HG03039 (cell line): ENCODE results near the gene PXDN.
"Not testable (repeated sequence)": the region's sequence is repeated elsewhere in the genome, so short reads cannot be mapped to it uniquely, and the experiment has no call there.

Experiments
- ATAC-seq: cut with Tn5 transposase; IDR thresholded peaks from one replicate; pipeline ENCODE4 v1.9.1; 2021; ENCODE audit warnings: mild to moderate bottlenecking, moderate library complexity; ENCODE audit not compliant: unreplicated experiment

The PXDN gene

DNA sequence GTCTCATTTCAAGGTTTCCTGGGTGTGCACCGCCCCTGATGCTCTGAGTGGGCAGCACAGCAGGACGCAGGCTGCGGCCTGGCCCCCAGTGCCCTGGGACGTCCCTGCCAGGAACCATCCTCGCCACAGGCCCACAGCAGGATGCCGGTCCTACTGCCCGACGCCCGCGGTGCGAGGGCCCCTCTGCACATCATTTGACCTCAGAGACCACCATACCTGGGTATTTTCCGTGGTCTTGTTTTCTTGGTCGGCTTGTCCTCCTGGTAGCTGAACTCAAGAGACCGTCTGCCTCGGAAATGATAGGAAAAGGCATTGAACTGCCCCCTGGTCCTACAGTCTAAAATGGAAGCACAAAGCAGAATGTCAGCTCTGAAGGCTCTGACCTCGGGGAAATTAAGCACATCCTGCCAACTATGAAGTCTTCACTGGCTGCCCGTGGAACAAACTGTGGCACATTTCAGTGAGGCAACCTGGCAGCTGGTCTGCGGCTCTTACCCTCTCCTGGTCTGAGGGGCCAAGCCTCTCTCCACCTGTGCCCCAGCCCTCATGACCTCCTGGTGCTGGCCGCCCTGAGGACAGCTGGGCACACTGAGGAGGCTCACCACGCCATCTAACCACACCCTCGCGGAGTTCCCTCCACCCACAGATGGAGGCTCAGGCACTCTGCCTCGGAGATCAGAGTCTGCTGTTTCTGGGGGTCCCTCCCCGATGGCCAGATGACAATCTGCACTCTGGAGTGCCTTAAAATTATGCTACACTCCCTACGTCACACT lies 105.0 kb downstream of the PXDN start:
- ATAC-seq, result no peak

DNA sequence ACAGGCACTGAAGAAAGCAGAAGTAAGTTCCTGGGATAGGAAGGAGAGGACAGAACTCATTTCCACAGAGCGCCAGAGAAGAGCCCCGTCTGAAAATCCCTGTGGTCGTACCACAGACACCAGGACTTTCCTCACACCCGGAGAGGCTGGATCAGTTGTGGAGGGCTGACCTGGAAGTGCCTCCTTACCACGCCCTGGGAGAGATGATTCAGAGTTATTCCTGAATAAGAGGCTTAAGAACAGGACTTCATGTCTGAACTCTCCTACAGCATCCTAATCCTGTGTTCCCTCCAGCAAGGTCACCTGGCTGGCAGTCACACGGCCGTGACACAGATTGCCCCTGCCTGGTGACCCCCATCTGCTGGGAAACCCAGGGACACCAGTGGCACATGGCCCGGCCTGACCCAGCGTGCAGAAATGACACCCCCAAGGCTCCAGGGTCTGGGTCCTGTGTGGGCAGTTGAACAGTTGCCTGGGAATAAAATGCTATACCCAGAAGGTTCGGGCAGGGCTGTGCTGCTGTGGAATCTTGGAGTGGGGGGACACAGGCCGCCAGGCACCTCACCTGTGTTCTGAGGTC lies 105.9 kb downstream of the PXDN start:
- no peak for ATAC-seq

DNA sequence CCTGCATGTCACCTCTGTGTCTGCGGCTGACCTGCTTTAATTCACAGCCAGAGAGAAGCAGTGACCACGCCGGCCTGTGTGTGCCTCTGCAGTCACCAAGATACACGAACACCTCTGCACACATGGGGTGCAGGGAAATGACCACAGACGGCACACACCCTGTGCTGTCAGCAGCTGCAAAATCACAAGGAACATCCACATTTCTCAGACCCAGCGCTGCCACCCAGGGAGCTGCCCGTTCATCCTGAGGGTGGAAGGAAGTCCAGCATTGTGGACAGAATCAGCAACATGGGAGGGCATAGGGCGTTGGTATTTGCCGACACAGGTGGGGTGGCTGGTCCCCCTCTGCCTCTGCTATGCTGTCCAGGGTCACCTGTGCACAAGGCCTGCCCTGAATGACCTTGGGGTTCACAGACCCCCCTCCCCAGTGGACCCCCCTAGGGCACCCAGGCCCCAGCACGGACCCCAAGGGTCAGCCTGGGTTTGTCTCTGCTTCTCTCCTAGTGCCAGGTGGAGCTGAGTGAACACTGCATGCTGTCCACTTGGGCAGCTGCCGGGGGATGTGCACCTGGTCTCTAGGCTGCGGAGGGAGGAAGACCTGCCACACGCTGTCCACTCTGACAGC lies 107.4 kb downstream of the PXDN start:
- no peak for ATAC-seq

DNA sequence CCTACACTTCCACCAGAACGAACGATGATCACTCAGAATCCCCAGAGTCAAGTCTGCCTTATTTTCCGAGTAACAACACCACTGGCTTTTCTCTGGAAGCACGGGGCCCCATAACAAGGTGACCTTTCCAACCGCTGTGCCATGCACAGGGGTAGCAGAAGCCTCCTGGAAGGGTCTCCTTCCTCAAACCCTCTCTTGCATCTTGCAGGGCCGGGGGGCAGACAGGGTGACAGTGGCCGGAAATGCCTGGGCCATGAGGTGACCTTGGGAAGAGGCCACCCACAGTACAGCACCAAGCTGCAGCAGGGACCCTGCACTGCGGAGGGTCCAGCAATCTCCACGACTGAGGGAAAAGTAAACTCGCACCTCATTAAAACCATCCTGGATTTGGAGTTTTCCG lies 108.5 kb downstream of the PXDN start:
- no peak for ATAC-seq

DNA sequence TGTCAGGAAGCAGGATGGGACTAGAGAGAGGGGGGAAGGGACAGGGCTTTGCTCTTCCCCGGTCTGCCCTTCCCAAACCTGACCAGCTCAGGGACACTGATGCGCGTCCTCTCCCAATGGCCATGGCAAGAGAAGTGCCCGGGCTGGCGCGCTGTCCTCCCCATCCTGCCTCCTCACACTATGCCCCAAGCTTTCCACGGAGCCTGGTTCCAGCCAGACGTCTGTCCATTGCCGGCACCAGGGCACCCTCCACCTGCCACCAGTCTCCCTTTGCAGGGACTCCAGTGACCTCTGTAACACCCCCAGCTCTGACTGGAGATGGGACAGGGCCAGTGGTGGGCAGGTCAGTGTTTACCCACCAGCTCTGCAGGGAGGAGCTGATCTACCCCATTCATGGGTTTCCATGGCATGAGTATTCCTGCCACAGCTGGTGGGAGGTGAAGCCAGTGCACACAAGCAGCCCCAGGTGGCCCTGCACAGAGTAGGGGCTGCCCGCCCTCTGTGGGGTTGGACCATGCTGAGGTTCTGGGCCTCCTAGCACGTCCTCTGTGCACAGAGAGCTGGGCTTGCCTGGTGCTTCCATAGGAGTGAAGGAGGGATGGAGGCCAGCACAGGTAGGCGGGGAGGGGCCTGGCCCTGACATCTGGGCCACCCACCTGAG lies 109.5 kb downstream of the PXDN start:
- ATAC-seq, result no peak

DNA sequence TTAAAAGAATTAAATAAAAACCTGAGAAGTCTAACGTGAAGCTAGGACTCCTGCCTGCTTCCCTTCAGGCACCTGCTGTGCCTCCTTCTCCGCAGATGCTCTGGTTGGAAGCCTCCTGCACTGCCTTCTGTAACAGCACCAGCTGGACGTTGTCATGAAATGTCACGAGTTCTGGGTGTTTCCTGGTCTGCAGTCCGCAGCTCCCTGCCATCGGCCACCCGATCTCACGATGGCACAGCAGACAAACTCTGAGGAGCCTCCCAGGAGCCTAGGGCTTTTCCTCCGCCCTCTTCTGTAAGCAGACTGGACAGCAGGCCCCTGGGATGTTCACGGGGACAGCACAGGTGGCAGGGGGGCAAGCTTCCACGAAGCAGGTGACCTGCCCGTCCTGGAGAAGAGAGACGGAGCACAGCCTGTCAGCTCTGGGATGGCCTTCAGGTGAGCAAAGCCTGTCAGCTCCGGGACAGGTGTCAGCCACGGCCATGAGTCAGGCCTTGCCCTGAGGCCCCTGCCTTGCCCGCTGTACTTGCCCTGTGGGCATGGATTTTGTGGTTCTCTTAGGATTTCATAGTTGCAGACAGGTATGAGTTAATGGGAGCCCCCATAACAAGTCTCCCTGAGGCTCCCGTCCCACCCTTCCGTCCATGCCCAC lies 110.3 kb downstream of the PXDN start:
- ATAC-seq, result no peak

DNA sequence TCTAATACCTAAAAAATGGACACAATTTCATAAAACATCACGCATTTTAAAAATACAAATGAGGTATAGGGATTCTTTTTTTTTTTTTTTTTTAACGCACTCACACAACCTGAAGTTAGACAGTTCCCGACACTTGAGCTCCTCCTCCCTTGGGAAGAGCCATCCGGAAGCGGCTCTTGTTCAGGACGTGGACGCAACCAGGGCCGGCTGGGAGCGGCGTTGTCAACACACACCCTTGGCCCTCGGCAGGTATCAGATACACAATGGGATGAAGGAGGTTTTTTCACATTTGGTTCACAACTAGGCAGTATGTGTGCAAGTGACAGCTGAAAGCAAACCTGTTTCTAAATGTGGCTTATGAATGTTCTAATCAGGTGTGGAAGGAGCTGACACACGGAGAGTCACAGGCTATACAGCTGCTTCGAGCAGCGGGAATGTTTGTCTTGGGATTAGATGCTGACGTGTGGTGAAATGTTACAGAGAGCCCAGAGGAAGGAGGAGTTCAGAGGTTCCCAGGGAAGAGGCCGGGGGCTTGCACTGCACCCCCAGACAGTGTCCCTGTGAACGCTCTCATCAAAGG lies 111.1 kb downstream of the PXDN start:
- ATAC-seq, result no peak

DNA sequence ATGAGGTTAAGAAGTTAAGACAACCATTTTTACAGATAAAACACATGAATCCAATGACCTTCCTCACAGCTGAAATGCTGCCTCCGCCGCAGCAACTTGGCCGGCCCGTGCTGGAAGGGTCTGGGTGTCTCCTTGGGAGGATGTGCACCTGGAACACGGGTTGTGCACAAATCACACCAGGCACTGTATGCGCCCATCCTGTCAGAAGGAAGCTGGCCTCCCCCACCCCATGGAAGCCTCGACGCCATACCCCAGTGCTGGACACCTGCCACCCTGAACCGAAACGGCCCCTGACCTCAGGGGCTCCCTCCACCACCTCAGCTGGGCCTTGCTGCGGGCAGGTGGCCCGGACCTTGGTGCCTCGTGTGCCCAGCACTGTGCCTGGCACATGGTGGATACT lies 111.8 kb downstream of the PXDN start:
- no peak for ATAC-seq

DNA sequence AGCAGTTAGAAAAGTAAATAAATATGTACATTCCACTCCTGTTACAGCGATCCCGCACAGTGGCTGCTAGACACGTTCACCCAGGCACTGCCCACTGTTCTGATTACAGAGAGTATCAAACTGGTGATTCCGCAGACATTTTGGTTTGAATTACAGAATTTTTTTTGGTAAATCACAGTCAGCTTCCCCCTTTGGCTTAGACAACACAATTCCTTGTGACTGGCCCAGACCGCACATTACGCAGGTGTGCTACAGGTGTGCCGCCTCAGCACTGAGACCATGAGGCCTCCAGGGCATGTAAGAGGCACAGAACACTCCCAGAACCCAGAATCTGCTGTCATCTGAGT lies 112.3 kb downstream of the PXDN start:
- no peak for ATAC-seq

DNA sequence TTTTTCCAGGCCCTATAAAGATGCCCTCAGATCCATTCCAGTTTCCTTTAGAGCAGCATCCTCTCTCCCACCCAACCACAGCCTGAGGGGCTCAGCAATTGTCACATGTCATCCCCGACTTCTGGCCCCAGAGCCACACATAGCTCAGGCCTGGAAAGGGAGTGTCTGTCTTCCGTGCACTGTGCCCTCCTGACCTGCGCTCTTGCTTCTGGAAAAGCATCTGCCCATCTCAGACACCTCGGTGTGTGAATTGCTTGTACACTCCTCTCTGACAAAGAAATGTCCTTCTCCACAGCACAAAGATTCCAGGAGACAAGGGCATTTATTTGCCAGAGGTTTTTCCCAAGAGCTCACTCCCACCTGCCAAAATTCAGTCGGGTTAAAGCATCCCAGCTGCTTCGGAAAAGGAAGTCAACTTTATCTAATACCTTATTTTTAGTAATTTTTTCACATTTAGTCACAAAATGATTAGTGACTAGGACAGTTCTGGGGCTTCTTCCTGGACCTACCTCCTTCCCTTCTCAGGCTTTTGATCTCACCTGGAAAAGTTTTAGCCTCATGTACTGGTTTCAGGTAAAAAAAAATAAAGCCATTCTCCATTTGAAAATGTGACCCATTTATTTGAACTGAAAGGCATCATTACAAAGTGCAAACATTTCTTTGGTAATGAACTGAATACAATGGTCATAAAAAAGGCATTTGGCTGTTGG lies 112.9 kb downstream of the PXDN start:
- ATAC-seq, result no peak

DNA sequence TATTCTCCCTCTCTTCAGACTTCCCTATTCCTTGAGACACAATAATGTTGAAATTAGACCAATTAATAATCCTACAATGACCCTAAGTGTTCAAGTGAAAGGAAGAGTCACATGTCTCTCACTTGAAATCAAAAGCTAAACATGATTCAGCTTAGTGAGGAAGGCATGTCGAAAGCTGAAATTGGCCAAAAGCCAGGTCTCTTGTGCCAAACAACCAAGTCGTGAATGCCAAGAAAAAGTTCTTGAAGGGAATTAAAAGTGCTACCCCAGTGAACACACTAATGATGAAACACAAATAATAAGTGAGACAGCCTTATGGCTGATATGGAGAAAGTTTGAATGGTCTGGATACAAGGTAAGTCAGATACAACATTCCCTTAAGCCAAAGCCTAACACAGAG lies 115.4 kb downstream of the PXDN start:
- ATAC-seq, result no peak

DNA sequence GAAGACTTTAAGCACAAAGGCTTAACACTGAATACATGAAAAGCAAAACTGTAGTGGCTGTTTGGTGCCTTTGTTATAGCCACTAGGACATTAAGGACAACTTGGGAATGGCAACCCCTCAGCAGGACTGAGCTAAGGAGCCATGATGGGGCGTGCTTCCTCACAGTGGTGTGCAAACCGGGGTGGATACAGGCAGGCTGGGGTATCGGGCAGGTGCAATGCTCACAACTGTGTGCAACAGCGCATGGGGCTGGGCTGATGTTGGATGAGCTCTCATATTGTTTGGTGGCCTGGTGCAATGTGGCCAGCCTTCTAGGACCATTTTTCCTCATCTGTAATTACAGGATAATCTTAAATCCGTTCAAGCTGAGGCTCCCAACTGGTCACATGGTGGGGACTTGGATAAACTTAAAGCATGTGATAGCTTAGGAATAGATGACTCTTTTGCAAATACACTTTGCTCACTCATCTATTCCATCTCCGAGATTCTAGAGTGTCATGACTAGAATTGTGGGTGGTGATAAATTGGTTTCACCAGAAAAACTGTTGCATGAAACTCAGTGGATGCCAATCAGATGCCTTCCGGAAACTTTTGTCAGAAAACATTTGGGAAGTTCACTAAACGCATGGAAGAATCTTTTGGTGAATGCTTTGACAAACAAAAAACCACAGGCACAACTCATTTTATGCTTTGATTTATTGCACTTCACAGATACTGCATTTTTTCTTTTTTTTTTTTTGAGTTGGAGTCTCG lies 116.5 kb downstream of the PXDN start:
- ATAC-seq, result no peak

DNA sequence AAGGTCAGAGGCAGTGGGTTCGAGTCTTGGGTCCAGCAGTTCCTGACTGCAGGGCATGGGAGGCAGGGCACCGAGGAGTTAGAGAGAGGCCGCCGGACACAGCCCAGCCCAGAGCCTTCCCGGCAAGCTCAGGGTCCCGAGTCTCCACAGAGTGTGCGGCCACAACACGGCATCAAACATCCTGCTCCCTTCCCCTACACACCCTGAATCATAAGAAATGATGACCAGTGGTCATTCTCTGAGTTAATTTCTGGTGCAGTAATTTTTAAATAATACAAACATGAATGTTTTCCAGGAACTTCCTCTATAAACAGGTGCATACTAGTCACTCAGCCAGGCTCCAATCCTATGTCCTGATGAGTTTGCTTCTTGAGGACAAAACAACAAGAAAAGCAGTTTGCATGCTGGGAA lies 118.0 kb downstream of the PXDN start:
- ATAC-seq, result no peak

DNA sequence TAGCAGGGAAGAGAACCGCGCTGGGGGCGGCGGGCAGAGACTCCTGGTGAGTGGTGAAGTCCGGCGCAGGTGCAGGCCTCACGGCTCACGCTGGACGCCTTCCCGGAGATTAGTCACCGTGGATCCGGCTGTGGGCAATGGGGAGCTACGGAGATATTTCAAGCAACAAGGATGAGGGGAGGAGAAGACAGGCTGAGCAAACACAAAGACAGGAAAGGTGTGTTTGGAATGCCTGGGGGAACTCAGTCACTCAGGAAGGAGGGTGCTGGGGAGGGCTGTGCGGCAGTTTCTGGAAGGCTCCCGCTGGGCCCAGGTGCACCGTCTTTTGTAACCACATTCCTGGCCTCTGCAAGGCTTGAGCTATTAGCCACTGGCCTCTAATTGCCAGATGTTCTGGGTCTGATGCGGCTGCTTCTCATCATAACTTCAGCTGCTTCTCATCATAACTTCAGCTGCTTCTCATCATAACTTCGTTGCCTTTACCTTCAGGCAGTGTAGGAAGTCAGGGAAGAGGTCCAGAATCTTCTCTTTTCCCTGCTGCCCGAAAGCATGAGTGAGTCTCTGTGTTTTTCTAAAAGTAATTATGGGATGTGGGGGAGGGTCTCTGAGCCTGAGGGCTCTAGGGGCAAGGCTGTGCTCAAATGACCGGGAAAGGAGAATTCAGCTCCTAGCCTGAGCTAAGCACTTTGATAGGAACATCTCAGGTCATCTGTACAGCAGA lies 118.9 kb downstream of the PXDN start:
- no peak for ATAC-seq

DNA sequence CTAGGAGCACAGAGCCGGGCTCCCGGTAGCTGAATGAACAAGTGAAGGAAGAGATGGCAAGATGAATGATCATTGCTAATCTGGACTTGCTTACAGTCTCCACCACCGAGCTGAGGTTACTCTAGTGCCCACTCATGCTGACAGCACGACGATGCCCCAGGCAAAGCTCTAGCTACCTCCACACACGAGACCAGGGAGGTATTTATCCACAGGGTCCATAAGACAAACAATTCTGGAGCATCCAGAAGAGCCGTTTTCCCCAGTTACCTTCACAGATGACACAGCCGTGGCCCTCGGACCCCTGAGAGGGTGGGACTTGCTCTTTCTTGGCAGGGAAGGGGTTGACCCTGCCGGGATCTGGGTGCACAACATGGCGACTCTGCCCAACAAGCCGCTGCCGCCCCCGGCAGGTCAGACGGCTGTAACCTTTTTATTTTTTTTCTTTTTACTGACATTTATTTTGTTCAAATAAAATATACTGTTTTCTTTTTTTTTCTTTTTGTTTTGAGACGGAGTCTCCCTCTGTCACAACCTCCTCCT lies 120.3 kb downstream of the PXDN start:
- no peak for ATAC-seq

DNA sequence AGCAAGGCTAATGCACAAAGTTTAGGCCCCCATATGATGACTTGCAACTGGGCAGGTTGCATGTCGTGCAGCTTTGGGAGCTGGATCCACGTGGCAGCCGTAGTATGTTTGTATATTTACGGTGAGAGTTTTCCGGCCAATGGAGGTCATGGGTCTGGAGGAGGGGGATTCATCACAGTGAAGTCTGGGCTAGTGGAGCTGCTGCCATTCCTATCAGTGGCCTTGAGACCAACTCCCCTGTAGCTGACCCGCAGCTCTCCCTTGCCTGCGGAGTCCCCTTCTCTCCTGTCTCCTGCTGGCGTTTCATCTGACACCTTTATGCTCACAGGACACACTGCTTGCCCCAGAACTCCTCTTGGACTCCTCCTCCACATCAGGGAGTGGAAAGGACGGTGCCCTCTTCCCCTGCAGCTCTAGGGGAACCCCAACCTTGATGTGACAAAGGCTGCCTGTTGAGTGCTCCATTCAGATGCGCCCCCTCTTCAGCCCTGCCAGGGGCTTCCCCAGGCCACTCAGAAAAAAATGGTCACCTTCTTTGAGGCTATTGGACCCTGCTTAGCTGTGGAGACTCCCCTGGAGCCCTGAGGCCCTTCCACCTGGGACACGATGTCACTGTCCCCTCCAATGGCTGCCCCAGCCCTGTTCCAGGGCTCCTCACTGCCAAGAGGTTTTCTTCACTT lies 121.7 kb downstream of the PXDN start:
- no peak for ATAC-seq

DNA sequence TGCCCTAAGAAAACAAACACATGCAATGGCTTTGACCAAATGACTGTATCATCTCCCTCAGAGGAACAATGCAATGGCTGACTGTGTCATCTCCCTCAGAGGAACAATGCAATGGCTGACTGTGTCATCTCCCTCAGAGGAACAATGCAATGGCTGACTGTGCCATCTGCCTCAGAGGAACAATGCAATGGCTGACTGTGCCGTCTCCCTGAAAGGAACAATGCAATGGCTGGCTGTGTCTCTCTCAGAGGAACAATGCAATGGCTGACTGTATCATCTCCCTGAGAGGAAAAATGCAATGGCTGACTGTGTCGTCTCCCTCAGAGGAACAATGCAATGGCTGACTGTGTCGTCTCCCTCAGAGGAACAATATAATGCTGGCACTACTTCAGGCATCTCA lies 122.3 kb downstream of the PXDN start:
- not testable (repeated sequence) for ATAC-seq

DNA sequence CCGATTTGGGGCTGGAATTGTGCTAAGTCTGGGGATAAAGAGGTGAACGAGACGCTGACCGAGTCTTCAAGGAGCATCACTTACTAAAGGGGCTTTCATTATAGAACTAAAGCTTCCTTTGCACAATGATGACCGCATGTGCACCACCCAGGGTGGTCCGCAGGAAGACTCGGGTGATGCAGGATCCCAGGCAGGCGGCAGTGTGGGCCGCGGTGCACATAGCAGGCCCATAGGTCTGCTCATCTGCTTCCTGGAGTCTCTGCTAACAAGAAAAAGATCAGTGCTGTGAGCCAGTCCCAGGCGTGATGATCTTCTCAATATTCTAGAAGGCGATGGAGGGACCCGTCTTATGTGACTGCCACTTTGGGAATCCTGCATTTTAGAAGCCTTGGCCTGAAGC lies 122.8 kb downstream of the PXDN start:
- ATAC-seq, result no peak
